Liver (tissue), 9 donors: Measurements from ENCODE around the gene LIFR. TPM values are rescaled to one million over a fixed set of nuclear protein-coding genes. Genes with fewer than 3 reads are reported as not detected.

ENCODE experiments used
- DNase-seq: peaks from one replicate; pipeline ENCODE4 v3.0.0-alpha.2; 2017; ENCODE audit warnings: low spot score
- H3K27ac ChIP-seq, 2 donors: one replicate each; pipeline ENCODE4 v1.7.0; 2013; ENCODE audit warnings: inconsistent platforms in 2 of 2, low read length in 2 of 2, control low read depth in 1 of 2, low read depth in 1 of 2, mild to moderate bottlenecking in 1 of 2
- H3K27me3 ChIP-seq, 4 donors: one replicate each; pipeline versions ENCODE4 v1.6.1 to v1.7.0; 2013; ENCODE audit warnings: low read length in 3 of 4, inconsistent platforms in 1 of 4, mild to moderate bottlenecking in 1 of 4, moderate library complexity in 1 of 4; ENCODE audit not compliant: control insufficient read depth in 4 of 4, insufficient read depth in 4 of 4
- H3K36me3 ChIP-seq, 4 donors: one replicate each; pipeline versions ENCODE4 v1.6.1 to v1.7.0; 2013; ENCODE audit warnings: low read length in 3 of 4, mild to moderate bottlenecking in 3 of 4, low read depth in 1 of 4, moderate library complexity in 1 of 4; ENCODE audit not compliant: control insufficient read depth in 4 of 4, insufficient read depth in 3 of 4
- H3K4me1 ChIP-seq, 4 donors: one replicate each; pipeline versions ENCODE4 v1.6.1 to v1.7.0; 2013; ENCODE audit warnings: low read length in 3 of 4, mild to moderate bottlenecking in 3 of 4, moderate library complexity in 1 of 4; ENCODE audit not compliant: control insufficient read depth in 4 of 4, insufficient read depth in 4 of 4
- H3K4me3 ChIP-seq, 3 donors: one replicate each; pipeline versions ENCODE4 v1.6.1 to v1.7.0; 2013; ENCODE audit warnings: low read length in 3 of 3, control low read depth in 1 of 3, low read depth in 1 of 3, mild to moderate bottlenecking in 1 of 3
- H3K9ac ChIP-seq, 2 donors: one replicate each; pipeline ENCODE4 v1.7.0; 2013; ENCODE audit warnings: low read length in 2 of 2, mild to moderate bottlenecking in 2 of 2, moderate library complexity in 2 of 2, control low read depth in 1 of 2, low read depth in 1 of 2
- H3K9me3 ChIP-seq, 4 donors: one replicate each; pipeline versions ENCODE4 v1.6.1 to v1.7.0; 2013; ENCODE audit warnings: low read length in 3 of 4; ENCODE audit not compliant: control insufficient read depth in 4 of 4
- FOXA1 ChIP-seq: IDR thresholded peaks from 2 replicates; pipeline ENCODE4 v1.6.1; 2016; ENCODE audit warnings: antibody characterized with exemption
- FOXA2 ChIP-seq: IDR thresholded peaks from 2 replicates; pipeline ENCODE4 v1.6.1; 2016; ENCODE audit warnings: antibody characterized with exemption
- GABPA ChIP-seq, 2 donors: IDR thresholded peaks in 1 of 2; conservative IDR thresholded peaks in 1 of 2; 2 replicates each; pipeline ENCODE4 v1.6.1; 2016; ENCODE audit warnings: antibody characterized with exemption in 2 of 2, mild to moderate bottlenecking in 1 of 2, moderate library complexity in 1 of 2
- HNF4A ChIP-seq, 2 donors: conservative IDR thresholded peaks; 2 replicates each; pipeline ENCODE4 v1.6.1; 2016; ENCODE audit warnings: antibody characterized with exemption in 2 of 2, mild to moderate bottlenecking in 2 of 2
- HNF4G ChIP-seq: IDR thresholded peaks from 2 replicates; pipeline ENCODE4 v1.6.1; 2016; ENCODE audit warnings: antibody characterized with exemption
- JUND ChIP-seq, 2 donors: IDR thresholded peaks; 2 replicates each; pipeline ENCODE4 v1.6.1; 2016; ENCODE audit warnings: antibody characterized with exemption in 2 of 2
- NR2F2 ChIP-seq: IDR thresholded peaks from 2 replicates; pipeline ENCODE4 v1.6.1; 2016; ENCODE audit warnings: antibody characterized with exemption
- RAD21 ChIP-seq, 2 donors: IDR thresholded peaks; 2 replicates each; pipeline ENCODE4 v1.6.1; 2016; ENCODE audit warnings: antibody characterized with exemption in 2 of 2, mild to moderate bottlenecking in 2 of 2
- RXRA ChIP-seq, 2 donors: IDR thresholded peaks; 2 replicates each; pipeline ENCODE4 v1.6.1; 2017 to 2018; ENCODE audit warnings: antibody characterized with exemption in 2 of 2, mild to moderate bottlenecking in 1 of 2
- SP1 ChIP-seq: IDR thresholded peaks from 2 replicates; pipeline ENCODE4 v1.6.1; 2018; ENCODE audit warnings: antibody characterized with exemption, mild to moderate bottlenecking
- TAF1 ChIP-seq: conservative IDR thresholded peaks from 2 replicates; pipeline ENCODE4 v1.6.1; 2016; ENCODE audit warnings: antibody characterized with exemption, mild to moderate bottlenecking
- YY1 ChIP-seq: IDR thresholded peaks from 2 replicates; pipeline ENCODE4 v1.6.1; 2016; ENCODE audit warnings: antibody characterized with exemption, mild to moderate bottlenecking
- ZBTB33 ChIP-seq: IDR thresholded peaks from 2 replicates; pipeline ENCODE4 v1.6.1; 2016; ENCODE audit warnings: antibody characterized with exemption
- WGBS: extraction: QIAGEN DNeasy Blood & Tissue Kit; methylation state at CpG from one replicate; pipeline ENCODE4 v1.1.7; 2013; 5-methylcytosine and 5-hydroxymethylcytosine counted together
- polyA plus RNA-seq, 2 donors: library from polyadenylated mRNA; stranded (reverse) in 1 of 2; unstranded in 1 of 2; fragments of 200-250 nt in 1 of 2; fragments of >200 nt in 1 of 2; fragmentation: Nextera tagmentation in 1 of 2; extraction: Ambion mirVana in 1 of 2; gene quantifications; one replicate each; pipeline versions ENCODE4 v1.2.1 to v1.2.3, GENCODE V29; 2013 to 2015
- total RNA-seq, 2 donors: library from RNA; depleted of rRNA; stranded (reverse); fragments of >200 nt; gene quantifications; one replicate each; pipeline ENCODE4 v1.2.3, GENCODE V29; 2014
- TF ChIP-seq, protein P1 (sequence below): IDR thresholded peaks from 2 replicates; pipeline ENCODE4 v1.6.1; 2016; ENCODE audit warnings: antibody characterized with exemption
- donor health status: healthy.
- donor health status: healthy.
- donor health status: healthy.
- donor health status: healthy.
- donor health status: healthy.

Gene LIFR
- total and polyA plus RNA-seq, 4 donors: 10.5 to 79.7 (median 32.8) TPM

- DNase-seq: no peak
- Histone ChIP-seq H3K27me3 (no peaks in the 10 kb centered on the region), H3K4me1 (no peaks in the 10 kb centered on the region), H3K36me3 (no peaks in the 10 kb centered on the region), H3K27ac (no peak overlapping the region), H3K4me3 (no peak overlapping the region), H3K9ac (no peak overlapping the region), H3K9me3 (no peaks in the 10 kb centered on the region)
- WGBS: 81% methylated on average over 3 of the region's 3 CpGs
- no peak for TF ChIP-seq SP1
- no peak for TF ChIP-seq ZBTB33
- TF ChIP-seq HNF4G: no peak
- TF ChIP-seq, protein P1, sequence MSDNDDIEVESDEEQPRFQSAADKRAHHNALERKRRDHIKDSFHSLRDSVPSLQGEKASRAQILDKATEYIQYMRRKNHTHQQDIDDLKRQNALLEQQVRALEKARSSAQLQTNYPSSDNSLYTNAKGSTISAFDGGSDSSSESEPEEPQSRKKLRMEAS: no peak
These were observed 47.2 kb upstream of the LIFR start for GRCh38 chr5:38603691-38604090.

DNA sequence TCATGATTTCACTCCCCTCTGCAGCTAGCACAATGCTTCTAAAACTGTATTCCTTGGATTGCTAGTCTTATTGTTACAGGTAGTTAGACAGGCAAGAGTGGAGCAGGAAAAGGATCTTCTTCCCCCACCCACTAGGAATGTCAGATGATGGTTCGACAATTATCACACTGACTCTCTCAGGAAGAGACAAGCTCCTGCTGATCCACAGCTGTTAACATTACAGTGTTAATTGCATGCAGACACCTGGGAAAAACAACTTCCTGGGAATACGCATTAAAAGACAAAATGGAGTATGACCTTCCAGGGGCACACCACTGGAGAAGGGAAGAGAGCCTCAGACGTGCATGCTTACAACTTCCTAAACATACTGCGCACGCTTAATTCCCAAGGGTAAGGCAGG is 46.2 kb upstream of the LIFR start:
- no peak overlapping the region for H3K9ac ChIP-seq
- H3K36me3 ChIP-seq: no peaks in the 10 kb centered on the region
- no peak overlapping the region for H3K27ac ChIP-seq
- TF ChIP-seq FOXA1: no peak
- TF ChIP-seq RAD21 (IDR thresholded peaks at IDR 0.05): no peak
- TF ChIP-seq RXRA (IDR thresholded peaks at IDR 0.05): no peak
- TF ChIP-seq GABPA (IDR thresholded peaks at IDR 0.05 in 1 of 2, conservative IDR thresholded peaks at IDR 0.05 in 1 of 2): no peak
- no peak for TF ChIP-seq HNF4G
- no peak for TF ChIP-seq NR2F2
- no peak for DNase-seq
- no peak overlapping the region for H3K4me3 ChIP-seq
- peaks cover 0 to under 1% (median 0%) of the 10 kb centered on the region in 4 donors for H3K27me3 ChIP-seq
- no peaks in the 10 kb centered on the region for H3K9me3 ChIP-seq
- no peaks in the 10 kb centered on the region for H3K4me1 ChIP-seq
- 89% methylated on average over 5 of the region's 5 CpGs for WGBS

GRCh38 chr5:38601863-38602298 is 45.4 kb upstream of the LIFR start:
- DNase-seq: no peak
- H3K27ac ChIP-seq: no peak overlapping the region
- no peak overlapping the region for H3K9ac ChIP-seq
- H3K27me3 ChIP-seq: peaks cover 0 to 7% (median 0%) of the 10 kb centered on the region in 4 donors
- no peak overlapping the region for H3K4me3 ChIP-seq
- H3K36me3 ChIP-seq: no peaks in the 10 kb centered on the region
- H3K9me3 ChIP-seq: no peaks in the 10 kb centered on the region
- 86% methylated on average over 4 of the region's 4 CpGs for WGBS
- TF ChIP-seq, protein P1: no peak
- TF ChIP-seq FOXA2 (no peak), YY1 (no peak)
- no peaks in the 10 kb centered on the region for H3K4me1 ChIP-seq

DNA sequence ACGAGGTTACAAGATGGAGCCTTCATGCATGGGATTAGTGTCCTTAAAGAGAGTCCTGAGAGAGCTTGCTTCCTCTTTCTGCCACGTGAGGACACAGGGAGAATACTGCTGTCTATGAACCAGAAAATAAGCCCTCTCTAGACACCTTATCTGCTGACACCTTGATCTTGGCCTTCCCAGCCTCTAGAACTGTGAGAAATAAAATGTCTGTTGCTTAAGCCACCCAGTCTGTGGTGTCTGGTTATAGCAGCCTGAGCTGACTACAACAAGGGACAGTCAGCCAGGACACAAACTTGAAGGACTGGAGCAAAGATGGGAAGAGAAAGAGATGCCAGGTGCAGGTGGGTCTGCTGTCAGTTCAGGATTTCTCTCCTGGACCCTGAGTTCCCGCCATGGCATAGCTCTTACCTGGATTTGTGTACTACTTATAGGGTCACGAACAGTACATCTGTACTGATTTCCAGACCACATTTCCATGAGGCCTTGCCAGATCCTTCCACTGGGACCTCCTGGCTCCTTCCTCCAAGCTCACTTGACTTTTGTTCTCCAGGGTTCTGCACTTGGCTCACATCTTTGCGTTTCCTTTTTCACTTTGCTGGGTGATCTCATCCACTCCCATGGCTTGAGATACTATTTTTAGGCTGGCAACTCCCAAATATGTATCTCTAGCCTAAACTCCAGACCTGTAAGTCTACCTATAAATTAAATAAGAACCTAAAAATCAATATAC is 44.9 kb upstream of the LIFR start:
- 81% methylated on average over 5 of the region's 5 CpGs for WGBS
- no peaks in the 10 kb centered on the region for H3K9me3 ChIP-seq
- H3K27ac ChIP-seq: no peak overlapping the region
- no peak overlapping the region for H3K9ac ChIP-seq
- no peaks in the 10 kb centered on the region for H3K4me1 ChIP-seq
- TF ChIP-seq TAF1 (no peak), FOXA1 (no peak), ZBTB33 (no peak), JUND (IDR thresholded peaks at IDR 0.05) (no peak), SP1 (no peak), RXRA (IDR thresholded peaks at IDR 0.05) (no peak), FOXA2 (no peak), NR2F2 (no peak), GABPA (IDR thresholded peaks at IDR 0.05 in 1 of 2, conservative IDR thresholded peaks at IDR 0.05 in 1 of 2) (no peak), YY1 (no peak), HNF4A (conservative IDR thresholded peaks at IDR 0.05) (no peak)
- TF ChIP-seq, protein P1: no peak
- H3K27me3 ChIP-seq: peaks cover 0 to 7% (median 0%) of the 10 kb centered on the region in 4 donors
- no peak overlapping the region for H3K4me3 ChIP-seq
- no peak for DNase-seq
- H3K36me3 ChIP-seq: no peaks in the 10 kb centered on the region
